OCI-LY1 (cell line): ENCODE results near the gene BLOC1S1.

Experiments used
- H2AFZ ChIP-seq: fragments of 200-600 bp; sonication (generic), shearing (Covaris generic); 2 replicates; pipeline ENCODE4 v1.6.0; 2014; ENCODE audit warnings: antibody characterized with exemption, mild to moderate bottlenecking, low read length
- H3F3A ChIP-seq: fragments of 200-600 bp; sonication (generic), shearing (Covaris generic); 2 replicates; pipeline ENCODE4 v1.6.0; 2014; ENCODE audit warnings: mild to moderate bottlenecking, antibody characterized with exemption, low read length, moderate library complexity; ENCODE audit not compliant: insufficient read depth
- H3K27ac ChIP-seq: fragments of 200-600 bp; sonication (generic); 2 replicates; pipeline ENCODE4 v1.5.1; 2014; ENCODE audit warnings: low read length, mixed run types, mild to moderate bottlenecking, low read depth; ENCODE audit not compliant: poor library complexity, severe bottlenecking
- H3K27me3 ChIP-seq: fragments of 200-600 bp; sonication (generic); 2 replicates; pipeline ENCODE4 v1.6.0; 2014; ENCODE audit warnings: antibody characterized with exemption, mild to moderate bottlenecking, low read length, moderate library complexity; ENCODE audit not compliant: insufficient read depth
- H3K36me3 ChIP-seq: fragments of 200-600 bp; sonication (generic); 2 replicates; pipeline ENCODE4 v1.6.1; 2014; ENCODE audit warnings: mild to moderate bottlenecking, antibody characterized with exemption, low read length, moderate library complexity, mixed read lengths; ENCODE audit not compliant: insufficient read depth
- H3K4me1 ChIP-seq: fragments of 200-600 bp; sonication (generic); 2 replicates; pipeline ENCODE4 v1.5.1; 2014; ENCODE audit warnings: mild to moderate bottlenecking, low read length, moderate library complexity; ENCODE audit not compliant: insufficient read depth, severe bottlenecking
- H3K4me2 ChIP-seq: fragments of 200-600 bp; sonication (generic), shearing (Covaris generic); 2 replicates; pipeline ENCODE4 v1.6.1; 2014; ENCODE audit warnings: low read length
- H3K4me3 ChIP-seq: fragments of 200-600 bp; sonication (generic); 2 replicates; pipeline ENCODE4 v1.5.1; 2014; ENCODE audit warnings: low read length, low read depth, mild to moderate bottlenecking, mixed read lengths; ENCODE audit not compliant: poor library complexity, severe bottlenecking
- H3K79me2 ChIP-seq: fragments of 200-600 bp; shearing (Covaris generic); 2 replicates; pipeline ENCODE4 v1.6.1; 2016; ENCODE audit warnings: mixed run types, low read length, mixed read lengths; ENCODE audit not compliant: insufficient read depth
- H3K9ac ChIP-seq: fragments of 200-600 bp; sonication (generic), shearing (Covaris generic); 2 replicates; pipeline ENCODE4 v1.6.1; 2014; ENCODE audit warnings: mild to moderate bottlenecking, low read length, mixed read lengths
- H3K9me2 ChIP-seq: fragments of 200-600 bp; sonication (generic), shearing (Covaris generic); 2 replicates; pipeline ENCODE4 v1.6.1; 2014; ENCODE audit warnings: low read depth, mild to moderate bottlenecking, low read length, mixed read lengths
- H3K9me3 ChIP-seq: fragments of 200-600 bp; shearing (Covaris generic); 2 replicates; pipeline ENCODE4 v1.6.1; 2014; ENCODE audit warnings: low read length, mixed read lengths
- H4K20me1 ChIP-seq: fragments of 200-600 bp; sonication (generic), shearing (Covaris generic); 2 replicates; pipeline ENCODE4 v1.6.0; 2016; ENCODE audit warnings: mild to moderate bottlenecking, low read length; ENCODE audit not compliant: insufficient read depth
- EZH2 ChIP-seq: fragments of 200-600 bp; sonication (generic), shearing (Covaris generic); IDR thresholded peaks from 2 replicates; pipeline ENCODE4 v1.8.0; 2017; ENCODE audit warnings: borderline replicate concordance, mixed run types, mild to moderate bottlenecking, antibody characterized with exemption, low read length, moderate library complexity, mixed read lengths
- TF ChIP-seq, protein P1 (sequence below): fragments of 200-600 bp; sonication (generic), shearing (Covaris generic); IDR thresholded peaks from 2 replicates; pipeline ENCODE4 v1.5.1; 2017; ENCODE audit warnings: mild to moderate bottlenecking, antibody characterized with exemption, low read length, moderate library complexity, mixed read lengths

The BLOC1S1 gene

DNA sequence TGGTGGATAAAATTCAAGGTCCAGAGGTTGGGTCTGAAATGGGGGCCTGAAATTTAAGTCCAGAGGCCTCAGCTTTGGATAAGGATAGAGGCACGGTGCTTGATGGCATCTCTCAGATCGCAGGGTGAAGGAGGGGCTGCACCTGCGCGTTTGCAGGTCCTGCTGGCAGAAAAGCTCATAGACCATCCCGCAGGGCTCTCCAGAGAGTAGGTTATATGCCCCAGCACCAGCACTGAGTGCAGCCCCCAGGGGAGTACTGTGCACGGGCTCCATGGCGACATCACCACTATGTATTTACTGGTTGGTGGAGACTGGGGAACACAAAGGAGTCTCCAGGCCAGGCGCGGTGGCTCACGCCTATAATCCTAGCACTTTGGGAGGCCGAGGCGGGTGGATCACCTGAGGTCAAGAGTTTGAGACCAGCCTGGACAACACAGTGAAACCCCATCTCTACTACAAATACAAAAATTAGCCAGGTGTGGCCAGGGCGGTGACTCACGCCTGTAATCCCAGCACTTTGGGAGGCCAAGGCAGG lies 17.2 kb downstream of the BLOC1S1 start:
- Histone ChIP-seq H3K4me3 (no peak overlapping the region), H3K27me3 (no peaks in the 10 kb centered on the region), H3K4me2 (no peak overlapping the region), H4K20me1 (no peaks in the 10 kb centered on the region), H3K9me3 (no peaks in the 10 kb centered on the region), H3K9ac (no peak overlapping the region), H3K27ac (no peak overlapping the region), H3F3A (no peaks in the 10 kb centered on the region), H3K4me1 (peaks cover 25% of the 10 kb centered on the region), H2AFZ (no peak overlapping the region), H3K79me2 (no peaks in the 10 kb centered on the region), H3K36me3 (no peaks in the 10 kb centered on the region), H3K9me2 (no peaks in the 10 kb centered on the region)
- no peak for TF ChIP-seq EZH2
- TF ChIP-seq, protein P1, sequence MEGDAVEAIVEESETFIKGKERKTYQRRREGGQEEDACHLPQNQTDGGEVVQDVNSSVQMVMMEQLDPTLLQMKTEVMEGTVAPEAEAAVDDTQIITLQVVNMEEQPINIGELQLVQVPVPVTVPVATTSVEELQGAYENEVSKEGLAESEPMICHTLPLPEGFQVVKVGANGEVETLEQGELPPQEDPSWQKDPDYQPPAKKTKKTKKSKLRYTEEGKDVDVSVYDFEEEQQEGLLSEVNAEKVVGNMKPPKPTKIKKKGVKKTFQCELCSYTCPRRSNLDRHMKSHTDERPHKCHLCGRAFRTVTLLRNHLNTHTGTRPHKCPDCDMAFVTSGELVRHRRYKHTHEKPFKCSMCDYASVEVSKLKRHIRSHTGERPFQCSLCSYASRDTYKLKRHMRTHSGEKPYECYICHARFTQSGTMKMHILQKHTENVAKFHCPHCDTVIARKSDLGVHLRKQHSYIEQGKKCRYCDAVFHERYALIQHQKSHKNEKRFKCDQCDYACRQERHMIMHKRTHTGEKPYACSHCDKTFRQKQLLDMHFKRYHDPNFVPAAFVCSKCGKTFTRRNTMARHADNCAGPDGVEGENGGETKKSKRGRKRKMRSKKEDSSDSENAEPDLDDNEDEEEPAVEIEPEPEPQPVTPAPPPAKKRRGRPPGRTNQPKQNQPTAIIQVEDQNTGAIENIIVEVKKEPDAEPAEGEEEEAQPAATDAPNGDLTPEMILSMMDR = no peak

DNA sequence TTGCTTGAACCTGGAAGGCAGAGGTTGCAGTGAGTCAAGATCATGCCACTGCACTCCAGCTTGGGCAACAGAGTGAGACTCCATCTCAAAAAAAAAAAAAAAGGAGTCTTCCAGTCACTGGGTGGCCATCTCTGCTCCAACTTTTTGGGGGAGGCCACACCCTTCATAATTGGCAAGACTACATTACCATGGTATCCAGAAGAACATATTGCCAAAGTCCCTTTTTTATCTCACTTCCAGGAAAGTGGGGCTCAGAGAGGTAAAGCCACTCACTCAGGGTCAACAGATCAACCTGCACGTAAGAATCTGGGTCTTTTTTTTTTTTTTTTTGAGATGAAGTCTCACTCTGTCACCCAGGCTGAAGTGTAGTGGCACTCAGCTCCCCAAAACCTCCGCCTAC lies 18.0 kb downstream of the BLOC1S1 start:
- peaks cover 30% of the 10 kb centered on the region for H3K4me1 ChIP-seq
- TF ChIP-seq EZH2 = no peak
- TF ChIP-seq, protein P1 = no peak
- H3K9me2 ChIP-seq = no peaks in the 10 kb centered on the region
- H3K4me3 ChIP-seq = no peak overlapping the region
- no peaks in the 10 kb centered on the region for H3K9me3 ChIP-seq
- H3K9ac ChIP-seq = no peak overlapping the region
- H4K20me1 ChIP-seq = no peaks in the 10 kb centered on the region
- no peaks in the 10 kb centered on the region for H3F3A ChIP-seq
- H3K4me2 ChIP-seq = no peak overlapping the region
- no peaks in the 10 kb centered on the region for H3K79me2 ChIP-seq
- H2AFZ ChIP-seq = no peak overlapping the region
- H3K27ac ChIP-seq = no peak overlapping the region
- H3K36me3 ChIP-seq = no peaks in the 10 kb centered on the region
- no peaks in the 10 kb centered on the region for H3K27me3 ChIP-seq

DNA sequence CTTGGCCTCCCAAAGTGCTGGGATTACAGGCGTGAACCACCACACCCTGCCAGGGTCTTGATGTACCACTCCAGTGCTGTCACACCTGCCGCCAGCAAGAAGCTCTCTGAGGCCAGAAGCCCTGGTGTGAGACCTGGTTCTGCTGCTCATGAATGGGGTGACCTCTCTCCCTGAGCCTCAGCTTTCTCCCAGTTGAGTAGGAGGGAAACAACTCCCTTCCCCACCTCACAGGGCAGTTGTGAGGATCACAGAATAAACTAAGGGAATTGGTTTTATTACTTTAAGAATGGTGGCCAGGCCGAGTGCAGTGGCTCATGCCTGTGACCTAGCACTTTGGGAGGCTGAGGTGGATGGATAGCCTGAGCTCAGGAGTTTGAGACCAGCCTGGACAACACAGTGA lies 18.7 kb downstream of the BLOC1S1 start:
- peaks cover 24% of the 10 kb centered on the region for H3K4me1 ChIP-seq
- no peak overlapping the region for H2AFZ ChIP-seq
- no peaks in the 10 kb centered on the region for H3K9me2 ChIP-seq
- H3K27me3 ChIP-seq = no peaks in the 10 kb centered on the region
- H3K36me3 ChIP-seq = no peaks in the 10 kb centered on the region
- no peaks in the 10 kb centered on the region for H3F3A ChIP-seq
- TF ChIP-seq EZH2 = no peak
- TF ChIP-seq, protein P1 = no peak
- H3K4me3 ChIP-seq = no peak overlapping the region
- H3K9me3 ChIP-seq = no peaks in the 10 kb centered on the region
- H3K27ac ChIP-seq = no peak overlapping the region
- no peak overlapping the region for H3K4me2 ChIP-seq
- no peak overlapping the region for H3K9ac ChIP-seq
- H3K79me2 ChIP-seq = no peaks in the 10 kb centered on the region
- no peaks in the 10 kb centered on the region for H4K20me1 ChIP-seq
